Mesenchymal stem cell (in vitro differentiated cells and primary cell): Measurements from ENCODE around the gene PLCD1. TPM values are rescaled to one million over a fixed set of nuclear protein-coding genes. Genes with fewer than 3 reads are reported as not detected.

ENCODE experiments used
- DNase-seq: peaks from one replicate; pipeline ENCODE4 v3.0.0-alpha.2; 2013
- H2AFZ ChIP-seq: one replicate; pipeline ENCODE4 v1.6.1; 2013; ENCODE audit warnings: low read depth, mild to moderate bottlenecking, control low read depth, inconsistent platforms, low read length, moderate library complexity
- H2AK5ac ChIP-seq: 2 replicates; pipeline ENCODE4 v1.6.1; 2013; ENCODE audit warnings: low read length, moderate library complexity, mild to moderate bottlenecking, inconsistent platforms; ENCODE audit not compliant: severe bottlenecking
- H2BK120ac ChIP-seq: one replicate; pipeline ENCODE4 v1.6.1; 2013; ENCODE audit warnings: low read depth, mild to moderate bottlenecking, inconsistent platforms, low read length, moderate library complexity
- H2BK12ac ChIP-seq, 2 experiments: one replicate each; pipeline ENCODE4 v1.6.1; 2013; ENCODE audit warnings: inconsistent platforms in 2 of 2, low read length in 2 of 2, mild to moderate bottlenecking in 2 of 2, moderate library complexity in 2 of 2, control low read depth in 1 of 2
- H2BK15ac ChIP-seq: one replicate; pipeline ENCODE4 v1.6.1; 2013; ENCODE audit warnings: mild to moderate bottlenecking, low read depth, inconsistent platforms; ENCODE audit not compliant: poor library complexity, severe bottlenecking
- H2BK5ac ChIP-seq: 2 replicates; pipeline ENCODE4 v1.6.1; 2013; ENCODE audit warnings: low read depth, mild to moderate bottlenecking, low read length, control low read depth, inconsistent platforms; ENCODE audit not compliant: poor library complexity, severe bottlenecking
- H3K14ac ChIP-seq, 2 experiments: one replicate each; pipeline ENCODE4 v1.6.1; 2013; ENCODE audit warnings: inconsistent platforms in 2 of 2, low read length in 2 of 2, control low read depth in 1 of 2, mild to moderate bottlenecking in 1 of 2, moderate library complexity in 1 of 2
- H3K18ac ChIP-seq, 2 experiments: one replicate each; pipeline ENCODE4 v1.6.1; 2013; ENCODE audit warnings: inconsistent platforms in 2 of 2, low read length in 2 of 2, control low read depth in 1 of 2, low read depth in 1 of 2, mild to moderate bottlenecking in 1 of 2
- H3K23ac ChIP-seq, 2 experiments: one replicate each; pipeline ENCODE4 v1.6.1; 2013; ENCODE audit warnings: inconsistent platforms in 2 of 2, low read length in 2 of 2, mild to moderate bottlenecking in 2 of 2, moderate library complexity in 2 of 2, control low read depth in 1 of 2
- H3K27ac ChIP-seq: 2 replicates; pipeline ENCODE4 v1.5.1; 2013; ENCODE audit warnings: mild to moderate bottlenecking, moderate library complexity, low read length, control low read depth, inconsistent platforms; ENCODE audit not compliant: poor library complexity, severe bottlenecking
- H3K27me3 ChIP-seq, 2 experiments: 2 replicates each; pipeline versions ENCODE4 v1.6.1 to v1.7.0; 2013; ENCODE audit warnings: low read length in 2 of 2, mild to moderate bottlenecking in 2 of 2, moderate library complexity in 2 of 2, control low read depth in 1 of 2, inconsistent platforms in 1 of 2; ENCODE audit not compliant: control insufficient read depth in 1 of 2, insufficient read depth in 1 of 2
- H3K36me3 ChIP-seq, 2 experiments: 2 replicates each; pipeline versions ENCODE4 v1.6.1 to v1.7.0; 2013; ENCODE audit warnings: low read length in 2 of 2, control low read depth in 1 of 2, inconsistent platforms in 1 of 2, low read depth in 1 of 2, mild to moderate bottlenecking in 1 of 2; ENCODE audit not compliant: insufficient read depth in 2 of 2, control insufficient read depth in 1 of 2
- H3K4ac ChIP-seq, 2 experiments: one replicate each; pipeline ENCODE4 v1.6.1; 2013; ENCODE audit warnings: inconsistent platforms in 2 of 2, low read length in 2 of 2, mild to moderate bottlenecking in 2 of 2, moderate library complexity in 2 of 2, control low read depth in 1 of 2, low read depth in 1 of 2
- H3K4me1 ChIP-seq: 2 replicates; pipeline ENCODE4 v1.6.1; 2013; ENCODE audit warnings: low read depth, low read length, control low read depth; ENCODE audit not compliant: control insufficient read depth, insufficient read depth
- H3K4me2 ChIP-seq: 2 replicates; pipeline ENCODE4 v1.6.1; 2013; ENCODE audit warnings: low read length, mild to moderate bottlenecking, inconsistent platforms; ENCODE audit not compliant: poor library complexity, severe bottlenecking
- H3K4me3 ChIP-seq, 2 experiments: 2 replicates each; pipeline versions ENCODE4 v1.5.1 to v1.7.0; 2013; ENCODE audit warnings: low read length in 2 of 2, mild to moderate bottlenecking in 2 of 2, control low read depth in 1 of 2, low read depth in 1 of 2; ENCODE audit not compliant: insufficient read depth in 1 of 2
- H3K79me1 ChIP-seq: replicated peaks from 2 replicates; pipeline ENCODE4 v1.6.1; 2013; ENCODE audit warnings: mild to moderate bottlenecking, control low read depth, low read length, inconsistent platforms; ENCODE audit not compliant: poor library complexity, severe bottlenecking
- H3K9ac ChIP-seq: 2 replicates; pipeline ENCODE4 v1.7.0; 2013; ENCODE audit warnings: mild to moderate bottlenecking, low read length, moderate library complexity
- H3K9me3 ChIP-seq: 2 replicates; pipeline ENCODE4 v1.7.0; 2013; ENCODE audit warnings: mild to moderate bottlenecking, low read length; ENCODE audit not compliant: control insufficient read depth
- H4K8ac ChIP-seq: one replicate; pipeline ENCODE4 v1.6.1; 2013; ENCODE audit warnings: inconsistent platforms, mild to moderate bottlenecking, low read length, moderate library complexity
- H4K91ac ChIP-seq: one replicate; pipeline ENCODE4 v1.6.1; 2013; ENCODE audit warnings: mild to moderate bottlenecking, low read length, inconsistent platforms
- WGBS: methylation state at CpG from one replicate; pipeline ENCODE4 v1.1.7; 2013; ENCODE audit warnings: mixed read lengths; 5-methylcytosine and 5-hydroxymethylcytosine counted together
- small RNA-seq: library from polyadenylated mRNA; stranded (forward); fragments of <200 nt; extraction: miRNeasy Mini kit (QIAGEN cat#:217004); gene quantifications from one replicate; pipeline ENCODE3, GENCODE V24; 2013; ENCODE audit warnings: low read depth

Gene PLCD1

DNA sequence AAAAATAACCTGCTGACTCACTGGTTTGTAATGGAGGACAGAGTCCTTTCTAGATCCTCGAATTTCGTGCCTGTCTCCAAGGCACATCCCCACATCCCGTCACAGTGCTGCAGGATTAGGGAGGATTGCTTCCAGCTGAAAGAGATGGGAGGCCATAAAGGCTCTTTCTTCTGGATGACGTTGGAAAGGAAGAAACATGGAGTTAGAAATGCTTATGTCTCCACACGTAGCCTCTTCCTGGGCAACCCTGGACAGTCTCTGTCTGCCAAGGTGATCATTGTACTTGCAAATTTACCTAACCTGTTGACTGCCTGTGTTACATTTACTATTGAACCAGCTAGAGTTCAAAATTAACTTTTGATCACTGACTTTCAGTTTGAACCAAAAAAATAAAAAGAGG lies 66.4 kb downstream of the PLCD1 start:
- H3K18ac ChIP-seq, result no peak overlapping the region
- DNase-seq, result no peak
- WGBS, result 93% methylated on average over 5 of the region's 5 CpGs

DNA sequence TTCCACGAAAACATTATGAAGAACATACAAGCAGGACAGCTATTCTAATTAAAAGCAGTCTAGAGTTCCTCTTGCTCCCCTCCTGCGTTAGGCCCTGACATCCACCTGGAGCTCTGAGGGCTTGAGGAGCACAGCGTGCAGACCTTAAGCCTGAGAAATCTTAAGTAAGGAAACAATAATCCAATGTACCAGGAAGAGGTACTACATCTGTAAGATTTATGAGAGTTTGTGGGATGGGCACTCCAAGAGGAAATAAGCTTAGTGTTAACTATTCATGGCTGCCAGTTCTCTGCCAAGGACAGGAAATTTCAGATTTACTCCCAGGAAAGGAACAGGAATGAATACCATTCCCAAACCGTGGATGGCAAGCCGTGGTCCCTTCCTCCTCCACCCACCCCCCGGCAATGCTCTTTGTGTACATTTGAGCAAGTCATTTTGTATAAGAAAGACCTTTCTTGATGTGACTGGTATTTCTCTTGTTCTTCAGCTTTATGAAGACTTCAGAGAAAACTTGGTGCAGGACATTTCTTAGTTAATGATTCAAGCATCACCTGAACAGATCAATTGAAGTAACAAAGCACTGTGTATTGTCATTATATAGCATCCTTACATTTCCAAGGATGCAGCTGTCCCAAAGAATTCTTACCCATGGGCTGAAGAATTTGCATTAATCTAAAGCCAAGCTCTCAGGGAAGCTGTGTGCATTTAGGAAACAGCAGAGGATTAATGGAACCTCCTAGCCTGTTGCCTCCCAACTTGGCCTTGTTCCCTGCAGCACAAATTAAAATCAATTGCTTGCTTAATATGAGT lies 67.6 kb downstream of the PLCD1 start:
- no peak overlapping the region for H3K18ac ChIP-seq
- H3K79me1 ChIP-seq, result peaks cover 14% of the 10 kb centered on the region
- no peak overlapping the region for H3K9ac ChIP-seq
- H2BK120ac ChIP-seq, result no peak overlapping the region
- H2AK5ac ChIP-seq, result no peak overlapping the region
- no peak overlapping the region for H2BK5ac ChIP-seq
- WGBS, result 78% methylated on average over 3 of the region's 6 CpGs
- H3K14ac ChIP-seq, result no peak overlapping the region
- no peak overlapping the region for H3K27ac ChIP-seq
- H3K4me3 ChIP-seq, result no peak overlapping the region
- no peak overlapping the region for H4K91ac ChIP-seq
- H3K9me3 ChIP-seq, result no peaks in the 10 kb centered on the region
- H3K27me3 ChIP-seq, result no peaks in the 10 kb centered on the region
- H2BK12ac ChIP-seq, result no peak overlapping the region
- H2AFZ ChIP-seq, result no peak overlapping the region
- H3K4me1 ChIP-seq, result peaks cover 14% of the 10 kb centered on the region
- no peak overlapping the region for H3K4me2 ChIP-seq
- no peak for DNase-seq
- no peak overlapping the region for H3K4ac ChIP-seq
- H4K8ac ChIP-seq, result no peak overlapping the region
- H3K23ac ChIP-seq, result no peak overlapping the region
- peaks cover 8 to 17% of the 10 kb centered on the region in 2 experiments for H3K36me3 ChIP-seq
- no peak overlapping the region for H2BK15ac ChIP-seq

More for the DNA sequence above, 66.4 kb downstream of the PLCD1 start:
- Histone ChIP-seq H3K27me3 (no peaks in the 10 kb centered on the region), H2BK120ac (no peak overlapping the region), H3K14ac (no peak overlapping the region), H3K4me3 (no peak overlapping the region), H3K4ac (peak overlapping the region in 1 of 2 experiments; percentile 70), H2AK5ac (peak overlapping the region; percentile 43), H4K8ac (peak overlapping the region; percentile 14), H2BK15ac (no peak overlapping the region), H3K79me1 (peaks cover 15% of the 10 kb centered on the region), H3K9ac (peak overlapping the region; percentile 57), H3K36me3 (peaks cover 3 to 19% of the 10 kb centered on the region in 2 experiments), H3K27ac (peak overlapping the region; percentile 30), H3K4me1 (peaks cover 18% of the 10 kb centered on the region), H3K23ac (no peak overlapping the region), H2BK12ac (peak overlapping the region in 1 of 2 experiments; percentile 37), H3K9me3 (no peaks in the 10 kb centered on the region), H2BK5ac (no peak overlapping the region), H2AFZ (no peak overlapping the region), H3K4me2 (no peak overlapping the region), H4K91ac (peak overlapping the region; percentile 31)

DNA sequence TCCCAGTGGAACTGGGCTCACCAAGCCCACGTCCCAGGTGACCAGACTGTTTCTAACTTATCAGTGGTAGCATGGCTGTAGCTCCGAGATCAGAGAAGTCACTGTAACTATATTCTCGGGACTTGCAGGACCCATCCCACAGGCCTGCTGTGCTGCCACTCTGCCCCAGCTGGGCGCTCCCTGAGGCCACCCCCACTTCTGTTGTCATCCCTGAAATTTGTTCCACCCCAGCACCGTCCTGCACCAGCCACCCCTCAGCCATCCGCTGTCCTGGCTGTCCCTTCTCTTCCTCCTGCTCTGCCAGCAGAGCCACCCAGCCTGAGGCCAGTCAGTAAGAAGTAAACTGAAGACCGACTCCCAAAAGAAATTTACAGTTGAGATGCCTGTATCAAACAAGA lies 71.9 kb downstream of the PLCD1 start:
- Histone ChIP-seq H3K4me3 (peak overlapping the region in 1 of 2 experiments; percentile 23), H3K14ac (peak overlapping the region in 1 of 2 experiments; percentile 87), H2AK5ac (no peak overlapping the region), H4K91ac (no peak overlapping the region), H2AFZ (no peak overlapping the region), H3K36me3 (peaks cover 19 to 31% of the 10 kb centered on the region in 2 experiments), H3K4me1 (peaks cover 3% of the 10 kb centered on the region), H4K8ac (peak overlapping the region; percentile 83), H2BK120ac (no peak overlapping the region), H3K27ac (no peak overlapping the region), H3K9me3 (no peaks in the 10 kb centered on the region), H3K4ac (peak overlapping the region in 1 of 2 experiments; percentile 40), H2BK15ac (no peak overlapping the region), H3K79me1 (peaks cover 13% of the 10 kb centered on the region), H3K9ac (no peak overlapping the region), H2BK12ac (peak overlapping the region; percentile 45 to 95), H3K23ac (no peak overlapping the region), H2BK5ac (no peak overlapping the region), H3K18ac (peak overlapping the region; percentile 25 to 70), H3K27me3 (no peaks in the 10 kb centered on the region), H3K4me2 (no peak overlapping the region)
- no peak for DNase-seq
- 92% methylated on average over 6 of the region's 7 CpGs for WGBS

Small RNAs within 50 kb of the gene (small RNA-seq; reads per million reads assigned to genes)
- gene MIR26A1, result 54.1 reads per million, percentile 90 among the genes with 10 or more reads in this experiment
- gene RF00019, result not detected
